ENCODE results near the gene STARD7. TPM values are rescaled to one million over a fixed set of nuclear protein-coding genes. Genes with fewer than 3 reads are reported as not detected.

The STARD7 gene
- total and polyA plus RNA-seq, 10 of the 15 experiments (the other 5 are each of a cell fraction or from before 2014, with no cell fraction given): 85.4 to 237 (median 153) TPM

- TF ChIP-seq E2F8 (IDR thresholded peaks at IDR 0.05; ENCODE audit: low read depth, partially characterized antibody) (no peak), SREBF1 (IDR thresholded peaks at IDR 0.05; ENCODE audit: low read length) (peak; percentile 30; the same call in 1 of the 2 replicates), NKRF (conservative IDR thresholded peaks at IDR 0.05) (no peak; the same call in 1 of the 2 replicates), ZBTB11 (CRISPR knock-in tag; IDR thresholded peaks at IDR 0.05) (no peak), ZBTB33 (IDR thresholded peaks at IDR 0.05) (no peak), E4F1 (IDR thresholded peaks at IDR 0.05; ENCODE audit: borderline replicate concordance, partially characterized antibody) (peak; percentile 25), TCF7 (IDR thresholded peaks at IDR 0.05; ENCODE audit: borderline replicate concordance) (no peak), CHD1 (IDR thresholded peaks at IDR 0.05; ENCODE audit: low read depth, low read length) (0 out of 2 replicates have a peak, but pooled peaks have one; percentile 26), RAD21 (IDR thresholded peaks at IDR 0.05; ENCODE audit: insufficient read depth, low read depth, low read length) (no peak), ZNF622 (IDR thresholded peaks at IDR 0.05) (no peak), WRNIP1 (IDR thresholded peaks at IDR 0.05; ENCODE audit: borderline replicate concordance, low read depth, low read length) (no peak), CBX5 (IDR thresholded peaks at IDR 0.05; ENCODE audit: low read depth) (no peak), BCL11A (IDR thresholded peaks at IDR 0.05; ENCODE audit: low read depth, low read length) (peak; percentile 83)
These were observed 62.3 kb downstream of the STARD7 start (continued) for GRCh38 chr2:96146153-96146880.

Data from GM12878 (cell line).